ENCODE measurements around the gene RASGRP2. TPM values are rescaled to one million over a fixed set of nuclear protein-coding genes. Genes with fewer than 3 reads are reported as not detected.

The RASGRP2 gene
- total and polyA plus RNA-seq, 3 donors from 2014 or later = 14.4 to 26.3 (median 24.0) TPM

DNA sequence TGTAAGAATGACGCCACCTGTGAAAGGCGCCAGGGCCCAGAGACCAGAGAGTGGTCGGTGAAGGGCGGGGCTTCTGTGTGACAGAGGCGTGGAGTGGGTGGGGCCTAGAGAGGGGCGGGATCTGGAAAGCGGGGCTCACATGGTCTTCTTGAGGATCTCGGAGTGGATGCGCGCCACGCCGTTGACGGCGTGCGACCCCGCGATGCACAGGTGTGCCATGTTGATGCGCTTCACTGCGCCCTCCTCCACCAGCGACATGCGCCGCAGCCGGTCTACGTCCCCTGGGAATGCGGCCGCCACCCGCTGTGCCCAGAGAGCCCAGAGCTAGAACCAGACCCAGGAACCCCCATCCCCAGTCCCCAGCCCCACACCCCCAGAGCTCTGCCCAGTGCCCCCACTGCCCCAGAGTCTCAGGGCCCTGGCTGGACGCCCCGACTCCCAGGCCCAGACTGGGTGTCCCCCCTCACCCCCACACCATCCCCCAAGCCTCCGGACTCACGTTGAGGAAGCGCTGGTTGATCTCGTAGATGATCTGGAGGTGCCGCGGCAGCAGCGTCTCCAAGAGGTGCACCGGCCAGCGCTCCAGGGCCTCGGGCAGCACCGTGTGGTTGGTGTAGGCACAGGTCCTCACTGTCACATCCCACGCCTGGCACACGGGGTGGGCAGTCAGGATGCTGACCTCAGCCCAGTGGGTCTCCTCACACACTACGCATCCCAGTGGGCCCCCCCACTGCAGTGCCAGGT, 9.6 kb upstream of the RASGRP2 start:
- intact Hi-C loops (cut with DNase I; ENCODE audit: low total_unique reads) = no loop called here
- no peak overlapping the region for H3K27ac ChIP-seq
- H3K4me3 ChIP-seq = no peak overlapping the region

DNA sequence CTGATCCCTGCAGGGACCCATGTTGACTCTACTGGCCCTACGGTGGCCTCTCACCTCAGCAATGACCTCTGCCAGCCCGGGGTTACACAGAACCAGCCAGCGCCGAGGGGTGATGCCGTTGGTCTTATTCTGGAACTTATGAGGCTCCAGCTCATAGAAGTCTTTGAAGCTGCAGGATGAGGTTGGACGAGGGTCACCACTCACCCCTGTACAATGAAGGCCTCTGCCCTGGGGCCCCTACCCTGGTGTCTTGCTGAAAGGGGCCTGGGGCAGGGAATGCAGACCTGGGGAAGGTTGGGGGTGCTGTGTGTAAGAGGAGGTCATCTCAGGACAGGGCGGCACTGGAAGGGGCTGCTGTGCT, 9.1 kb upstream of the RASGRP2 start:
- no peaks in the 10 kb centered on the region for H3K27me3 ChIP-seq
- 100% methylated on average over 3 of the region's 7 CpGs; no CpG with 5 or more reads in 1 of the 2 donors for WGBS, 2 donors
- H3K36me3 ChIP-seq (ENCODE audit: low read depth, missing control alignments) = no peaks in the 10 kb centered on the region
- H3K27ac ChIP-seq = no peak overlapping the region
- no peak for DNase-seq
- H3K4me1 ChIP-seq = peaks cover 15% of the 10 kb centered on the region
- no peak overlapping the region for H3K4me3 ChIP-seq
- TF ChIP-seq, protein P1, sequence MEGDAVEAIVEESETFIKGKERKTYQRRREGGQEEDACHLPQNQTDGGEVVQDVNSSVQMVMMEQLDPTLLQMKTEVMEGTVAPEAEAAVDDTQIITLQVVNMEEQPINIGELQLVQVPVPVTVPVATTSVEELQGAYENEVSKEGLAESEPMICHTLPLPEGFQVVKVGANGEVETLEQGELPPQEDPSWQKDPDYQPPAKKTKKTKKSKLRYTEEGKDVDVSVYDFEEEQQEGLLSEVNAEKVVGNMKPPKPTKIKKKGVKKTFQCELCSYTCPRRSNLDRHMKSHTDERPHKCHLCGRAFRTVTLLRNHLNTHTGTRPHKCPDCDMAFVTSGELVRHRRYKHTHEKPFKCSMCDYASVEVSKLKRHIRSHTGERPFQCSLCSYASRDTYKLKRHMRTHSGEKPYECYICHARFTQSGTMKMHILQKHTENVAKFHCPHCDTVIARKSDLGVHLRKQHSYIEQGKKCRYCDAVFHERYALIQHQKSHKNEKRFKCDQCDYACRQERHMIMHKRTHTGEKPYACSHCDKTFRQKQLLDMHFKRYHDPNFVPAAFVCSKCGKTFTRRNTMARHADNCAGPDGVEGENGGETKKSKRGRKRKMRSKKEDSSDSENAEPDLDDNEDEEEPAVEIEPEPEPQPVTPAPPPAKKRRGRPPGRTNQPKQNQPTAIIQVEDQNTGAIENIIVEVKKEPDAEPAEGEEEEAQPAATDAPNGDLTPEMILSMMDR (IDR thresholded peaks at IDR 0.05) = no peak
- no peak for TF ChIP-seq POLR2A (IDR thresholded peaks at IDR 0.05)
- H3K9me3 ChIP-seq = no peaks in the 10 kb centered on the region
- intact Hi-C loops (cut with DNase I; ENCODE audit: low total_unique reads) = no loop called here

More for the DNA sequence above, 9.6 kb upstream of the RASGRP2 start:
- 94 to 96% methylated on average over 30 to 40 of the region's 43 CpGs for WGBS, 2 donors
- H3K36me3 ChIP-seq (ENCODE audit: low read depth, missing control alignments) = no peaks in the 10 kb centered on the region
- DNase-seq = no peak
- TF ChIP-seq POLR2A (IDR thresholded peaks at IDR 0.05) = no peak
- TF ChIP-seq, protein P1 (IDR thresholded peaks at IDR 0.05) = no peak
- no peaks in the 10 kb centered on the region for H3K27me3 ChIP-seq
- H3K9me3 ChIP-seq = no peaks in the 10 kb centered on the region
- peaks cover 18% of the 10 kb centered on the region for H3K4me1 ChIP-seq

GRCh38 chr11:64752175-64752970, 8.4 kb upstream of the RASGRP2 start:
- Histone ChIP-seq H3K4me3 (no peak overlapping the region), H3K9me3 (no peaks in the 10 kb centered on the region), H3K27ac (no peak overlapping the region), H3K27me3 (no peaks in the 10 kb centered on the region), H3K36me3 (ENCODE audit: low read depth, missing control alignments) (no peaks in the 10 kb centered on the region), H3K4me1 (peaks cover 15% of the 10 kb centered on the region)
- DNase-seq = no peak
- intact Hi-C loops (cut with DNase I; ENCODE audit: low total_unique reads) = no loop called here
- TF ChIP-seq, protein P1 (IDR thresholded peaks at IDR 0.05) = no peak
- no peak for TF ChIP-seq POLR2A (IDR thresholded peaks at IDR 0.05)
- WGBS, 2 donors = 75 to 94% methylated on average over 12 to 14 of the region's 14 CpGs

GRCh38 chr11:64751580-64751979, 7.6 kb upstream of the RASGRP2 start:
- TF ChIP-seq, protein P1 (IDR thresholded peaks at IDR 0.05) = no peak
- no peak for TF ChIP-seq POLR2A (IDR thresholded peaks at IDR 0.05)

More at GRCh38 chr11:64751580-64751979, 7.6 kb upstream of the RASGRP2 start:
- no peaks in the 10 kb centered on the region for H3K27me3 ChIP-seq
- no peak overlapping the region for H3K4me3 ChIP-seq
- intact Hi-C loops (cut with DNase I; ENCODE audit: low total_unique reads) = no loop called here
- no peak overlapping the region for H3K27ac ChIP-seq
- no peak for DNase-seq
- peaks cover 15% of the 10 kb centered on the region for H3K4me1 ChIP-seq
- no peaks in the 10 kb centered on the region for H3K9me3 ChIP-seq
- WGBS, 2 donors = 95% methylated on average over 9 of the region's 9 CpGs
- no peaks in the 10 kb centered on the region for H3K36me3 ChIP-seq (ENCODE audit: low read depth, missing control alignments)
